Measurements from ENCODE around the gene RAB38. TPM values are rescaled to one million over a fixed set of nuclear protein-coding genes. Genes with fewer than 3 reads are reported as not detected.

RAB38 gene
- polyA plus RNA-seq, 3 donors: 0.25 to 1.3 (median 0.69) TPM

DNA sequence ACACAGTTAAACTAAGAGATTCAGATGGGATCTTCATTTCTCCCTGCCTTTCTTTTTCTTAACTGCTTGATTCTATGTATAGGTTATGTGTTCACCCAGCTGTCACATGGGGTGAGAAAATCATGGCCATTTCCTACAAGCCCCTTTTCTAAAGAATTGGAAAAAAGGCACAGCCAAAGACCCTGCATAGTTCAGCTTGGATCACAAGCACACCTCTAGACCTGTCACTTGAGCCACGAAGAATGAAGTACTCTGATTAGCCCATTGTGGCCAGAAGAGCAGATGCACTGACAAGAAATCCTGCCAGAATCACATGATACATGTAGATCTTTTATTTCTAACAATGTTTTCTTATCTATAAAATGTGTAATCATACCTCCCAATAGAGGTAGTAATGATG is 69.7 kb downstream of the RAB38 start:
- intact Hi-C loops (cut with micrococcal nuclease): no loop called here
- no peak overlapping the region for H3K4me2 ChIP-seq (replicated peaks; ENCODE audit: extremely low read depth, low read length, poor library complexity, severe bottlenecking)
- no CpG with 5 or more reads among the region's 1 CpG for WGBS (ENCODE audit: insufficient coverage)
- H3K27me3 ChIP-seq (ENCODE audit: control insufficient read depth in 2 of 2, insufficient read depth in 2 of 2, low read length in 2 of 2): no peaks in the 10 kb centered on the region
- no peak overlapping the region for H3K4me3 Mint-ChIP-seq
- H2AFZ ChIP-seq (ENCODE audit: insufficient read depth, low read depth, low read length, poor library complexity, severe bottlenecking): no peak overlapping the region
- no peaks in the 10 kb centered on the region for H4K20me1 ChIP-seq (ENCODE audit: insufficient read depth, low read length)
- H3K9ac ChIP-seq (ENCODE audit: insufficient read depth, low read length, poor library complexity, severe bottlenecking): no peak overlapping the region
- H3K9me3 ChIP-seq (replicated peaks in 1 of 2; ENCODE audit: control insufficient read depth in 1 of 2, insufficient read depth in 1 of 2, low read length in 2 of 2): no peaks in the 10 kb centered on the region
- peaks cover 0 to 6% (median 4%) of the 10 kb centered on the region in 7 donors for H3K9me3 Mint-ChIP-seq
- no peak overlapping the region for H3K4me3 ChIP-seq (replicated peaks in 1 of 3; ENCODE audit: low read depth in 2 of 3, low read length in 3 of 3)
- DNase-seq: no peak
- H3K4me1 ChIP-seq (ENCODE audit: control insufficient read depth in 1 of 2, insufficient read depth in 2 of 2, low read length in 2 of 2): peaks cover 0 to 5% of the 10 kb centered on the region in 2 donors
- H3K27ac Mint-ChIP-seq: no peak overlapping the region
- H3K4me1 Mint-ChIP-seq: peaks cover 9% of the 10 kb centered on the region
- TF ChIP-seq, protein P1, sequence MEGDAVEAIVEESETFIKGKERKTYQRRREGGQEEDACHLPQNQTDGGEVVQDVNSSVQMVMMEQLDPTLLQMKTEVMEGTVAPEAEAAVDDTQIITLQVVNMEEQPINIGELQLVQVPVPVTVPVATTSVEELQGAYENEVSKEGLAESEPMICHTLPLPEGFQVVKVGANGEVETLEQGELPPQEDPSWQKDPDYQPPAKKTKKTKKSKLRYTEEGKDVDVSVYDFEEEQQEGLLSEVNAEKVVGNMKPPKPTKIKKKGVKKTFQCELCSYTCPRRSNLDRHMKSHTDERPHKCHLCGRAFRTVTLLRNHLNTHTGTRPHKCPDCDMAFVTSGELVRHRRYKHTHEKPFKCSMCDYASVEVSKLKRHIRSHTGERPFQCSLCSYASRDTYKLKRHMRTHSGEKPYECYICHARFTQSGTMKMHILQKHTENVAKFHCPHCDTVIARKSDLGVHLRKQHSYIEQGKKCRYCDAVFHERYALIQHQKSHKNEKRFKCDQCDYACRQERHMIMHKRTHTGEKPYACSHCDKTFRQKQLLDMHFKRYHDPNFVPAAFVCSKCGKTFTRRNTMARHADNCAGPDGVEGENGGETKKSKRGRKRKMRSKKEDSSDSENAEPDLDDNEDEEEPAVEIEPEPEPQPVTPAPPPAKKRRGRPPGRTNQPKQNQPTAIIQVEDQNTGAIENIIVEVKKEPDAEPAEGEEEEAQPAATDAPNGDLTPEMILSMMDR (IDR thresholded peaks at IDR 0.05): no peak
- no peaks in the 10 kb centered on the region for H3K36me3 Mint-ChIP-seq
- no peaks in the 10 kb centered on the region for H3K36me3 ChIP-seq (replicated peaks in 1 of 2; ENCODE audit: control insufficient read depth in 1 of 2, insufficient read depth in 2 of 2, low read length in 2 of 2)
- no peaks in the 10 kb centered on the region for H3K79me2 ChIP-seq (ENCODE audit: insufficient read depth, low read length)
- H3K27ac ChIP-seq (ENCODE audit: low read depth in 1 of 2, low read length in 2 of 2): no peak overlapping the region
- H3K27me3 Mint-ChIP-seq (ENCODE audit: low read depth in 3 of 3): peaks cover 0 to 2% (median 0%) of the 10 kb centered on the region in 3 donors

DNA sequence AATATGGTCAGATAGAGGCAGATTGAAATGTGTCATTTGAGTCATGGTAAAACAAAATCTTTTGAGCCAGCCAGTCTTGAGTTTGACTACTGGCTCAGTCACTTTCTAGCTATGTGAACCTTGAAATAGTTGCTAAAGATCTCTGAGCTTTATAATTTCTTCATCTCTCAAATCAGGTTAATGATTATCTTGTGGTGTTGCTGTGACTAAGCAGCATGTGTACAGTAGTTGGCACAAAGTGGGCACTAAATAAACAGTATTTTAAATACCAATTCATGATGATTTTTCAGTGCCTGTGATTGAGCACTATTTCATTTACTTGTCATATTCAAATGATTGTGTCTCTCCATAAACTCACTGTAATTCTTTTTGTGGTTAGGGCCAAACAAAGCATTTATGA is 70.8 kb downstream of the RAB38 start:
- TF ChIP-seq, protein P1 (IDR thresholded peaks at IDR 0.05): no peak
- Histone ChIP-seq H4K20me1 (ENCODE audit: insufficient read depth, low read length) (no peaks in the 10 kb centered on the region), H3K27ac (ENCODE audit: low read depth in 1 of 2, low read length in 2 of 2) (no peak overlapping the region), H3K27me3 (ENCODE audit: control insufficient read depth in 2 of 2, insufficient read depth in 2 of 2, low read length in 2 of 2) (no peaks in the 10 kb centered on the region), H3K36me3 (replicated peaks in 1 of 2; ENCODE audit: control insufficient read depth in 1 of 2, insufficient read depth in 2 of 2, low read length in 2 of 2) (no peaks in the 10 kb centered on the region), H3K79me2 (ENCODE audit: insufficient read depth, low read length) (no peaks in the 10 kb centered on the region), H3K4me1 (ENCODE audit: control insufficient read depth in 1 of 2, insufficient read depth in 2 of 2, low read length in 2 of 2) (peaks cover 0 to 5% of the 10 kb centered on the region in 2 donors), H3K4me3 (replicated peaks in 1 of 3; ENCODE audit: low read depth in 2 of 3, low read length in 3 of 3) (no peak overlapping the region), H2AFZ (ENCODE audit: insufficient read depth, low read depth, low read length, poor library complexity, severe bottlenecking) (no peak overlapping the region), H3K4me2 (replicated peaks; ENCODE audit: extremely low read depth, low read length, poor library complexity, severe bottlenecking) (no peak overlapping the region), H3K9me3 (replicated peaks in 1 of 2; ENCODE audit: control insufficient read depth in 1 of 2, insufficient read depth in 1 of 2, low read length in 2 of 2) (no peaks in the 10 kb centered on the region), H3K9ac (ENCODE audit: insufficient read depth, low read length, poor library complexity, severe bottlenecking) (no peak overlapping the region)
- H3K27me3 Mint-ChIP-seq (ENCODE audit: low read depth in 3 of 3): peaks cover 0 to 2% (median 0%) of the 10 kb centered on the region in 3 donors
- DNase-seq: no peak
- H3K4me3 Mint-ChIP-seq: no peak overlapping the region
- H3K27ac Mint-ChIP-seq: no peak overlapping the region
- H3K36me3 Mint-ChIP-seq: no peaks in the 10 kb centered on the region
- H3K4me1 Mint-ChIP-seq: peaks cover 9% of the 10 kb centered on the region
- intact Hi-C loops (cut with micrococcal nuclease): no loop called here
- H3K9me3 Mint-ChIP-seq: peaks cover 0 to 5% (median 2%) of the 10 kb centered on the region in 7 donors
